Spleen (tissue), 11 donors: ENCODE measurements around the gene AP4E1. TPM values are rescaled to one million over a fixed set of nuclear protein-coding genes. Genes with fewer than 3 reads are reported as not detected.

ENCODE experiments used
- DNase-seq: peaks from one replicate; pipeline ENCODE4 v3.0.0-alpha.2; 2020
- H3K27ac ChIP-seq, 8 donors: fragments of 200-600 bp; sonication (generic) in 7 of 8; 1 replicate in 4 of 8; 2 replicates in 4 of 8; pipeline versions ENCODE4 v1.5.0 to v1.8.0; 2016 to 2021; ENCODE audit warnings: inconsistent platforms in 4 of 8, mild to moderate bottlenecking in 4 of 8, moderate library complexity in 1 of 8
- H3K27me3 ChIP-seq, 7 donors: fragments of 200-600 bp; sonication (generic) in 6 of 7; replicated peaks in 1 of 7; 1 replicate in 4 of 7; 2 replicates in 3 of 7; pipeline versions ENCODE4 v1.5.0 to v1.8.0; 2016 to 2021; ENCODE audit warnings: inconsistent platforms in 3 of 7, mild to moderate bottlenecking in 1 of 7
- H3K36me3 ChIP-seq, 6 donors: fragments of 200-600 bp; sonication (generic) in 5 of 6; 1 replicate in 4 of 6; 2 replicates in 2 of 6; pipeline versions ENCODE4 v1.5.0 to v1.8.0; 2016 to 2021; ENCODE audit warnings: inconsistent platforms in 2 of 6
- H3K4me1 ChIP-seq, 6 donors: fragments of 200-600 bp; sonication (generic) in 5 of 6; 1 replicate in 3 of 6; 2 replicates in 3 of 6; pipeline versions ENCODE4 v1.5.0 to v1.8.0; 2016 to 2021; ENCODE audit warnings: inconsistent platforms in 3 of 6
- H3K4me3 ChIP-seq, 8 donors: fragments of 200-600 bp; sonication (generic) in 7 of 8; 1 replicate in 4 of 8; 2 replicates in 4 of 8; pipeline versions ENCODE4 v1.5.0 to v1.8.0; 2016 to 2021; ENCODE audit warnings: inconsistent platforms in 4 of 8, mild to moderate bottlenecking in 4 of 8, moderate library complexity in 2 of 8
- H3K9me3 ChIP-seq, 8 donors: fragments of 200-600 bp; sonication (generic) in 7 of 8; 1 replicate in 4 of 8; 2 replicates in 4 of 8; pipeline versions ENCODE4 v1.5.0 to v1.8.0; 2016 to 2021; ENCODE audit warnings: inconsistent platforms in 4 of 8
- CTCF ChIP-seq, 11 experiments: fragments of 200-600 bp in 7 of 11; fragments of 450-650 bp in 4 of 11; sonication (generic) in 4 of 11; IDR thresholded peaks in 8 of 11; conservative IDR thresholded peaks in 3 of 11; 1 replicate in 7 of 11; 2 replicates in 4 of 11; pipeline versions ENCODE4 v1.4.0 to v1.8.0; 2016 to 2021; ENCODE audit warnings: antibody characterized with exemption in 11 of 11, inconsistent platforms in 4 of 11, mild to moderate bottlenecking in 1 of 11
- POLR2A ChIP-seq, 3 donors: fragments of 450-650 bp; IDR thresholded peaks; one replicate each; pipeline ENCODE4 v1.5.1; 2017; ENCODE audit warnings: antibody characterized with exemption in 3 of 3, mild to moderate bottlenecking in 1 of 3
- POLR2AphosphoS5 ChIP-seq, 3 donors: sonication (generic); formaldehyde crosslinking; IDR thresholded peaks; one replicate each; pipeline ENCODE4 v1.5.1; 2017; ENCODE audit warnings: antibody characterized with exemption in 3 of 3
- WGBS, 5 donors: extraction: QIAGEN DNeasy Blood & Tissue Kit in 3 of 5; methylation state at CpG; one replicate each; pipeline versions ENCODE4 v1.1.5 to v1.1.7; 2013 to 2018; 5-methylcytosine and 5-hydroxymethylcytosine counted together
- intact Hi-C: fragments of 100-400 bp; cut with DNase I; formaldehyde crosslinking; loops from one replicate; pipeline ENCODE4 v1.15.0; 2023; ENCODE audit warnings: low total_unique reads
- polyA plus RNA-seq, 3 donors: library from polyadenylated mRNA; stranded (reverse); fragments of 200-250 nt; gene quantifications; one replicate each; pipeline ENCODE4 v1.2.1, GENCODE V29; 2013
- total RNA-seq, 7 donors: library from RNA; depleted of rRNA in 3 of 7; stranded (reverse); fragments of >200 nt in 3 of 7; fragmentation: NEBNext Ultra II Directional in 4 of 7; extraction: Animal tissue kit (Norgen Biotek cat#: 25700) in 4 of 7; gene quantifications; one replicate each; pipeline versions ENCODE4 v1.1.0 to v1.2.1, GENCODE V29; 2016 to 2021
- donor health status: healthy with polysubstance abuse.
- donor health status: DM: no; HTN: no; CAD: no; lungs with moderate emphysema.
- donor health status: DM: no; HTN: no; CAD: no.
- donor health status: Bipolar disorder and iron deficiency.
- donor health status: healthy.
- donor health status: DM: no; HTN: no; CAD: no.
- donor health status: DM: yes; HTN: yes; CAD: no.

AP4E1 gene
- total and polyA plus RNA-seq, 10 donors = 2.1 to 17.4 (median 13.3) TPM

GRCh38 chr15:50886139-50886467 is 22.4 kb upstream of the AP4E1 start:
- intact Hi-C loops = no loop called here
- Histone ChIP-seq H3K36me3 (peaks cover 0 to 6% (median 0%) of the 10 kb centered on the region in 6 donors), H3K27me3 (no peaks in the 10 kb centered on the region), H3K27ac (no peak overlapping the region), H3K4me1 (peaks cover 0 to 42% (median 25%) of the 10 kb centered on the region in 6 donors), H3K9me3 (peaks cover 0 to 13% (median 10%) of the 10 kb centered on the region in 8 donors), H3K4me3 (no peak overlapping the region)
- DNase-seq = no peak
- no peak for TF ChIP-seq POLR2A (IDR thresholded peaks at IDR 0.05)
- no peak for TF ChIP-seq POLR2AphosphoS5 (IDR thresholded peaks at IDR 0.05)
- peak in 2 of 11 experiments; percentile 2 to 11 for TF ChIP-seq CTCF (IDR thresholded peaks at IDR 0.05 in 8 of 11, conservative IDR thresholded peaks at IDR 0.05 in 3 of 11)

- TF ChIP-seq POLR2AphosphoS5 (IDR thresholded peaks at IDR 0.05) (no peak), POLR2A (IDR thresholded peaks at IDR 0.05) (no peak), CTCF (IDR thresholded peaks at IDR 0.05 in 8 of 11, conservative IDR thresholded peaks at IDR 0.05 in 3 of 11) (no peak)
- intact Hi-C loops = no loop called here
- Histone ChIP-seq H3K4me3 (no peak overlapping the region), H3K27me3 (no peaks in the 10 kb centered on the region), H3K27ac (no peak overlapping the region), H3K4me1 (peaks cover 0 to 35% (median 21%) of the 10 kb centered on the region in 6 donors), H3K9me3 (peaks cover 0 to 19% (median 16%) of the 10 kb centered on the region in 8 donors), H3K36me3 (peaks cover 0 to 6% (median 0%) of the 10 kb centered on the region in 6 donors)
- WGBS, 5 donors = 82 to 94% (median 89%) methylated on average over 2 of the region's 2 CpGs
- DNase-seq = no peak
Measured at GRCh38 chr15:50886611-50887345, 21.7 kb upstream of the AP4E1 start.

GRCh38 chr15:50888054-50888453 is 20.4 kb upstream of the AP4E1 start:
- no peak overlapping the region for H3K27ac ChIP-seq
- H3K36me3 ChIP-seq = peaks cover 0 to 6% (median 0%) of the 10 kb centered on the region in 6 donors
- TF ChIP-seq POLR2AphosphoS5 (IDR thresholded peaks at IDR 0.05) (no peak), CTCF (IDR thresholded peaks at IDR 0.05 in 8 of 11, conservative IDR thresholded peaks at IDR 0.05 in 3 of 11) (no peak), POLR2A (IDR thresholded peaks at IDR 0.05) (no peak)
- H3K9me3 ChIP-seq = peaks cover 0 to 23% (median 18%) of the 10 kb centered on the region in 8 donors
- H3K27me3 ChIP-seq = no peaks in the 10 kb centered on the region
- intact Hi-C loops = no loop called here
- 91 to 97% (median 94%) methylated on average over 3 of the region's 3 CpGs for WGBS, 5 donors
- H3K4me1 ChIP-seq = peaks cover 0 to 30% (median 17%) of the 10 kb centered on the region in 6 donors
- DNase-seq = no peak
- H3K4me3 ChIP-seq = no peak overlapping the region

GRCh38 chr15:50889589-50889988 is 18.9 kb upstream of the AP4E1 start:
- no peaks in the 10 kb centered on the region for H3K27me3 ChIP-seq
- H3K36me3 ChIP-seq = peaks cover 0 to 6% (median 0%) of the 10 kb centered on the region in 6 donors
- H3K27ac ChIP-seq = no peak overlapping the region
- WGBS, 5 donors = 96 to 99% (median 98%) methylated on average over 9 of the region's 9 CpGs
- TF ChIP-seq POLR2AphosphoS5 (IDR thresholded peaks at IDR 0.05) (no peak), CTCF (IDR thresholded peaks at IDR 0.05 in 8 of 11, conservative IDR thresholded peaks at IDR 0.05 in 3 of 11) (no peak), POLR2A (IDR thresholded peaks at IDR 0.05) (no peak)
- no peak overlapping the region for H3K4me3 ChIP-seq
- no peak for DNase-seq
- H3K4me1 ChIP-seq = peaks cover 0 to 17% (median 5%) of the 10 kb centered on the region in 6 donors
- peaks cover 0 to 38% (median 30%) of the 10 kb centered on the region in 8 donors for H3K9me3 ChIP-seq
- intact Hi-C loops = no loop called here
